Endometrium (tissue), 2 donors: Measurements from ENCODE around the gene ZSCAN20.

Source experiments
- FAIRE-seq: peaks from 2 replicates; lab custom pipeline; 2012; peaks lifted over from hg19 to GRCh38; lab: Jason Lieb, UNC
- donor health status: control.
- donor health status: control.

The ZSCAN20 gene

DNA sequence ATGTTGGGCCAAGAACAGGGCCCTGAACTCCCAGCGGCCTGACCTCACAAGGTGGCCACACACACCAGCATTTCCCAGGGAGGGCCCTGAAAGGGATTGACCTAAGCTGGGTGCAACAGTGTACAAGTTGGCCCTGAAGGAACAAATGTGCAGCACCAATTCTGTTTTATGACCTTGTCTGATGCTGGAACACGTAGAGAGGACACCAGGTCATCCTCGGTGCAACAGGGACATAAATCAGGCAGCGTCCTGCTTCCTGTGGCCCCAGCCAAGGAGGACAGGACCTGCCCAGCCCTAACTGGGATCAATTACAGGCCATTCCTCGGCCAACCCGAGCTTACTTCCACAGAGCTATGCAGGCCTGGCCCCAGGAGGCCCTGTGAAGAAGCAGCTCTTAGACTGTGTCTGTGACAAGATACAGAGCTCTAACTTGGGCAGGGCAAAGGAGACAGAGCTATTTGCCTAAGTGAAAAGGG is 28.7 kb upstream of the ZSCAN20 start:
- no peak for FAIRE-seq

DNA sequence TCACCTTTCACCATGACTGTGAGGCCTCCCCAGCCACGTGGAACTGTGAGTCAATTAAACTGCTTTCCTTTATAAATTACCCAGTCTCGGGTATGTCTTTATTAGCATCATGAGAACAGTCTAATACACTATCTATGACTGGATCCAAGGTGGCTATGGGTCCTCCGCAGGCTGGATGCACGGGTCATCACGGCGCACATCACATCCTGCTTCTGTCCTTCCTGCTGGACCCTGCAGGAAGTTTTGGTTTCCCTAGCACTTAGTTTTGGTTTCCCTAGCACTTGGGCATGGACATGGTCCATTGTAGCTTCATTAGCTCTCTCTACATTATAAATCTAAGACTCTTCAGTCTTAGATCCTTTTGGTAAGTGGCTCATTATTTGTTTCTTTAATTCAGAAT is 27.3 kb upstream of the ZSCAN20 start:
- no peak for FAIRE-seq

DNA sequence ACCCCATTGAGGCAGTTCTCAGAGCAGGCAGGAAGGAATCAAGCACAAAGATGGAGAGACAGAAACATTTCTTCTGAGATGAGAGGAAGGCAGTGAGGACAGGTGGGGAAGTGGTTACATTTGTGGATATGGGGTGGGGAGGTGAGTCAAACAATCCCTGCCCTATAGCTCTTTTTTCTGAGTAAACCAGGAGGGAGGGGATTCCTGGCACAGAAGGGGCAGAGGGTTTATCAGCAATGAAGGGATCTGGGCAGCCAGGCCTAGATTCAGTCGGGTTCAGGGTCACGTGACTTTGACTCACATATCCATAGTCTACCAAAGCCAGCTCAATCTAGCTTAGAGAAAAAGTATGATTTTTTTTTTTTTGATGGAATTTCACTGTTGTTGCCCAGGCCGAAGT is 25.9 kb upstream of the ZSCAN20 start:
- FAIRE-seq: no peak

DNA sequence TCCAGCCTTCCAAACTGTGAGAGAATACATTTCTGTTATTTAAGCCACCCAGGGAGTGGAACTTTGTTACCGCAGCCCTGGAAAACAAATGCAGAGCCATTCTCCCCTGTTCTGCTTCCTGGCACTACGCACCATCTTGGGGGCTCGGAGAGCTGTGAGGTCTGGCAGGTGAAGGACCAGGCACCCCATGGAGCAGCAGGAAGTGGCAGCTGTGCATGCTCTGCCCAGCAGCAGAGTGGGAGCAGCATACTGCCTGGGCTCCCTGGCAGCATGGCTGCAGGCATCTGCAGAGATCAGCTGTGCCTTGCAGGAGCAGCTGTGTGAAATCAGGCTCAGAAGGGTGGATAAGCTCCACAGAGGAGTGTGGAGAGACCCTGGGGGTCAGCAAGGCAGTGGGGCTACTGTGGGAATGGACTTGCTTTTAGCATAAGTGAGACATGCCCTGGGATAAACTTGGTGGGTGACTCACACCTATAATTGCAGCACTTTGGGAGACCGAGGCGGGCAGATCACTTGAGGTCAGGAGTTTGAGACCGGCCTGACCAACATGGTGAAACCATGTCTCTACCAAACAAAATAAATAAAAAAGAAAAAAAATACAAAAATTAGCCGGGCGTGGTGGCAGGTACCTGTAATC is 17.7 kb upstream of the ZSCAN20 start:
- no peak for FAIRE-seq

DNA sequence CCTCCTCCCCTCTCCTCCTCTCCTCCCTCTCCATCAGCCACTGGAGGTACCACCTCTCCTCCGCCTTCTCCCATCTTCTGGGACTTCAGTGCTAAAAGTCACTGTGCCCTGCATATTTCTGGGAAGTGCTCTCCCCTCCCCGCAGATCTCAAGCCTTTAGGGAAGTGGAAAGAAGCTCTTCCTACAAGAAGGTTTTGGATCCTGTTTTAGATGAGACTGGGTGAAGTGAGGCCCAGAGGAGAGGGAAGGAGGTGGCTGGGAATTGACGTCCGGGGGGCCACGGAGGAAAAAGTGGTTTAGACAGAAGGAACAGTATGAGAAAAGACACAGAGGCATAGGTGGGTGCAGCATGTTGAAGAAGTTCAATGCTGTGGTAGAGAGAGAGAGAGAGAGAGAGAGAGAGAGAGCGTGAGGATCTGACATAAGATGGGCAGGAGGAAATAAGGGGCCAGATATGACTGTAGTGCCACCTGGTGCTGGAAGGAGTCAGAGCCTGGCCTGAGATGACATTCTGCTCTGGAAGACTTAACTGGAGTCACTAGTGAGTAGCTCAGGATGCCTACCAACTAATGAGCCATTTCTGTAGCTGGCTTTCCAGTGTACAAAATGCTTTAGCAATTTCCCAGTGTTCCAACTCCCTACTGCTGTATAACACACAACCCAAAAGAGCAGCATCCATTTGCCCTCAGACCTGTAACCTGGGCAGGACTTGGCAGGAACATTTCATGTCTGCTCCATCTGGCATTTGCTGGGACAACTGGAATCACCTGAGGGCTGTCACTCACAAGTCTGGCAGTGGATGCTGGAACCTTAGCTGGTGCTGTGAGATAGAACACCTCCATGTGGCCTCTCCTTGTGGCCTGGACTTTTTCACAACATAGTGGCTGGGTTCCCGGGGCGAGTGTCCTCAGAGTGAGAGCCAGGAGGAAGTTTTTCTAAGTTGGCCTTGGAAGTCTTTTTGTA is 16.6 kb upstream of the ZSCAN20 start:
- no peak for FAIRE-seq

DNA sequence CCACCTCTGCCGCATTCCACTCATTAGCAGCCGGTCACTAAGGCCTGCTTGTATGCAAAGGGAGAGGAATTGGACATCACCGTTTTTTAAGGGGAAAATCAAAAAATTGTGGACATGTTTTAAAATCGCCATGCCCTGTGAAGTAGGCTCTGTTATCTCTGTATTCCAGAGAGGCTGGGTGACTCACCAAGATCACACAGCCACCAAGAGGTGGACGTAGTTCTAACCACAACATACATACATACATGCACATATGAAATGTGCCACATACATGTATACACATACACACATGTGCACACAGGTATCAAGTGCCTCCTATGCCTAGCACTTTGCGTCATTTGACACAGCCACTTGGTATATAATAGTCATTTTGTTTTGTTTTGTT is 16.0 kb upstream of the ZSCAN20 start:
- no peak for FAIRE-seq

DNA sequence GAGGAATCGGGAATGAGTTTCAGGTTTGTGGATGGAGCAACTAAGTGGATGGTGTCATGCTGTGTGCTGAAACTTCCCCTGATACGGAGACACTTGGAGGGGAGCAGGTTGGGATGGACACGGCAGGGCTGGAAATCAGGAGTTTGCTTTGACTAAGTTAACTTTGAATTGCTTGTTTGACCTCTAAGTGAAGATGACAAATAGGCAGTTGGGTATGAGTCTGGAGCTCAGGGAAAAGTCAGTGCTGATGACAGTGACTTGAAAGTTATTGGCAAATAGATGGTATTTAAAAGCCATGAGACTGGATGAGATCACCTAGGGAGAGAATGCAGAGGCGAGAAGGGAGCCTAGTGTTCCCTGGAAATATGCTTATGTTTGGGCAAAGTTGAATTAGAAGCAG is 12.8 kb upstream of the ZSCAN20 start:
- no peak for FAIRE-seq

DNA sequence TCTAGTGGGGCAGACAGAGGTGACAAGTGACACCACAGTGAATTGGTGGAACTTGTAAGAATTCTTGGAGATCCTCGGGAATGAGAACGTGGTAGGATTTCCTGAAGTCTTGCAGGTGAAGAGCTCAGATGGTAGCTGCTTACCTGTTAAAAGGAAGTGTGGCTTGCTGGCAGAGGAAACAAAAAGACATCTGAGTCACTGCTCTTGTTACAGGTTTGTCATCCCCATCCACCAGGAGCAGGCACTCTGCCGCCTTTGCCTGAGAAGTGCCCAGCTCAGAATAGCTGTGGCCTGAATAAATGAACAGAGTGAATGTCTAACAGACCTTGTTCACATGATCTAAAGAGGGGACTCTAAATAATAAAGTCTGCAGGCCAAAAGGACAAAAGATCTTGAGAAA is 12.3 kb upstream of the ZSCAN20 start:
- no peak for FAIRE-seq

DNA sequence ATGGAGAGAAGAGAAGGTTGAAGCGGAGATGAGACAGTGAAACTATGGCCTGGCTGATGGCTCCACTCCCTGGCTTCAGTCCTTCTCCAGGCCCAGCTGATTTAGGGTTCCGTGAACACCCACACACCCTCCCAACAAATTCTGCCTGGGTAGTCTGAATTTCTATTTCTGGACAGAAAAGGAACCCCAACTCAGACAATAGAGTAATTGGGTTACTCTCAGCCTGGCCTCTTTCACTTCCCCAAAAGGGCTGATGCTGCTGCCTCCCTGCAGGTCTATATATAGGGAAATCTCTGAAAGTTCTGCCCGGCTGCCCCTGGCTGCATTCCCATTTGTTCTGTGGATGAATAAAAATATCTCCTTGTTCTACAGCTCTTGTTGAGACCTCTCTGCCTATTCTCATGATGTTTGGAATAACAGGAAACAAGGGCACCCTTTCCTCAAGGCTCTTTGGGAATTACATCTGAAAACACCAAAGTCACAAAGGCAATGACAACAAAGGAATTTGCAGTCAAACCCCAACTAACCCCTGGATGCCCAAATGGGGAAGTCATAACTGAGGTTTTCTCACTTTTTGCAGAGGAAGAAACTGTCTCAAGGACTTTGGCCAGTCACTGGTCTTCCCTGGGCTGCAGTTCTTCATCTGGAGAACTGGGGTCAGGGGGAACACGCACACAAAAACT is 11.4 kb upstream of the ZSCAN20 start:
- FAIRE-seq: no peak

DNA sequence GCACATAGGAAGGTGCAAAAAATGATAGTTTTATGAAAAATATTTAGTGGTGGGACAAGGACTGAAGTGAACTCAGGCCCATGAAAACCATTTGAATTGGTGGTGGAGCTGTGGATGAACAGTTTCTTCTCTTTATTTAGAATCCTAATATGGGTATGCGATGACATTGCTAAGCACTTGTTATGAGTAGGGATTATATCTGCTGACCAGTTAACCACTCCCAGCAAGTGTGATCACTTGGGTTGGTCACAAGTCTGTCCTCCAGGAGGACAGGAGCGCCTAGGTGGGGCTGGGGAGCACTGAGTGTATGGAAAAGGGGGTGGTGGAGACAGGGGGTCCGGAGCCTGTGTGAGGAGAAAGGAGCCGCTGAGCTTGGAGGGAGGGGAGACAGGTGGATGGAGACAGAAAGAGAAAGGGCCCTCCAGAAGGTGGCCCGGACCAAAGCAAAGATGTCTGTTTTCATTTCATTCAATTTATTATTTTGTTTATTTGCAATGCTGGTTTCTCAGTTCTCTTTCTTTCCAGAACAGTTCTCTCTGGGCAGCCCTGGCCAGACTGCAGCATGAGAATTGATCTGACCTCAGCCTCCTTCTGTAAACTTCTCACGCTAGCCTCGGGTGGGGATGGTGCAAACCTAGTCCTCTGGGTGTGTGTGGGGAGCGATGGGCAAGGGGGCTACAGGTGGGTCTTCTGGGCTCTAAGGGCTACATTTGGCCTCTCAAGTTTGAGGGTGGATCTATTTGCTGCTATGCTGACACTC is 9.9 kb upstream of the ZSCAN20 start:
- FAIRE-seq: no peak

DNA sequence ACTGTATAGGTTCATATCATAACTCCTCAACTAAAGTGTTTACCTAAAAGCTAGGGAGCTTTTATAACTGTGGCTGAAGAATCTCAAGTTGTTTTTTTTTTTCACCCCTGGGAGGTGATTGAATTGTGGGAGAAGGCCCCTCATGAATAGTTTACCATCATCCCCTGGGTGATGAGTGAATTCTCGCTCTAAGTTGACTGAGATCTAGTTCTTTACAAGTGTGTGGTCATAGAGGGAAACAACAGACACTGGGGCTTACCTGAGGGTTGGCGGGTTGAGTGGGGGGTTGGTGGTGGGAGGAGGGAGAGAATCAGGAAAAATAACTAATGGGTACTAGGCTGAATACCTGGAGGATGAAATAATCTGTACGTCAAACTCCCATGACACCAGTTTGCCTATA is 7.9 kb upstream of the ZSCAN20 start:
- no peak for FAIRE-seq

DNA sequence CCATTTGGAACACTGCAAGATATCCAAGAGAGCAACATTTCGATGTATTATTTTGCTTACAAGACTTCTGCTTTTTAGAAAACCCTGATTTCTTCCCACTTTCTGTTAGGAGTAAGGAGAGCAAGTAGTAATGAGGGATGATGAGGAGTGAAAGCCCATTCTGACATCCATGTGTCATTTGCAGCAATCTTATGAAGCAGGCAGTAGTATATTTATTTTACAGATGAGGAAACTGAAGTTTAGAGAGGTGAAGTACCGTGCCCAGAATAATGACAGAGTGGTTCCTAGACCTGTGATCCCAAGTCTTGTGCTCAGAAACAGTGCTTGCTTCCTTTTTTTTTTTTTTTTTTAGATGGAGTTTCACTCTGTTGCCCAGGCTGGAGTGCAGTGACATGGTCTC is 7.1 kb upstream of the ZSCAN20 start:
- FAIRE-seq: no peak

DNA sequence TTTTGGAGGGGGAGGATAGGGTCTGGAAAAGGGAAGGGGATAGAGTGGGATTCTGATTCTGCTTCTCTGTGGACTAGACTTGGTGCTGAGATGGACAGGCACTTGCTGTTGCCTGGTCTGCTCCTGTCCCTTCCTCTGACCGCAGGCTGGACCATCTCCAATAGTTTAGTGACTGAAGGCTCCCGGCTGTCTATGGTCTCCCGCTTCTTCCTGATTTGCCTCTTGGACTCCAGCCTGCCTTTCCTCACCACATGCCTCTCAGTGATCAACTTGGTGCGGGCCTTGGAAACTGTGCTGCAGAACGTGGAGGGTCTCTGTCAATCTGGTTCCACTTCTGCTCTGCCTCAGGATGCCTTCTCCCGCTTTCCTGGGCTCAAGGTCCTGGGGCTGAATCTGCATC is 6.3 kb upstream of the ZSCAN20 start:
- FAIRE-seq: no peak

DNA sequence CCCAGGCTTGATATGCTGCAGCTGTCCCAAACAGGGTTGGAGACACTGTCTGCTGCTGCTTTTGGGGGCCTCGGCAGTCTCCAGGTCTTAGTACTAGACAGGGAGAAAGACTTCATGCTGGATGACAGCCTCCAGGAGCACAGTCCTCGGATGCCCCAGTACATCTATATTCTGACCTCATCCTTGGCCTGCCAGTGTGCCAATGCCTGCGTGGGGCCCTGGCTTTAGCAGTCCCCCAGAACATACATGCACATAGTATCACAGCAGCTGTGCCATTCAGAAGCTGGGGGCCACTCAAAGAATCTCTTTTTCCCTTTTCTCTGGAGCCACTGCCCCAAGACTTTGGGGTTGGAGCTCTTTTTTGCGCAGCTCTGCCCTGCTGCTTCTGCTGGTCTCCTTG is 4.4 kb upstream of the ZSCAN20 start:
- FAIRE-seq: no peak

DNA sequence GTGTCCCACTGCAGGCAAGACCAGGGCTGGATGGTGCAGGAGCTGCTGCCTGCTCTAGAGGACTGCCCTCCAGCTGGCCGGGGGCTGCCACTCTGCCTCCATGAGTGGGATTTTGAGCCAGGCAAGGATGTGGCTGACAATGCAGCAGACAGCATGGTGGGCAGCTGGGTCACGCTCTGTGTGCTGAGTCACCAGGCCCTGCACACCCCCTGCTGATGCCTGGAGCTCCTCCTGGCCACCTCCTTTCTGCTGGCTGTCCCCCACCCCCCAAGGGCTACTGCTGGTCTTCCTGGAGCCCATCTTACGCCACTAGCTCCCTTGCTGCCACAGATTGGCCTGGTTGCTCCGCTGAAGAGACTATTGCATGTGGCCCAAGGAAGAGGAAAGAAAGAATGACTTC is 3.9 kb upstream of the ZSCAN20 start:
- FAIRE-seq: no peak

DNA sequence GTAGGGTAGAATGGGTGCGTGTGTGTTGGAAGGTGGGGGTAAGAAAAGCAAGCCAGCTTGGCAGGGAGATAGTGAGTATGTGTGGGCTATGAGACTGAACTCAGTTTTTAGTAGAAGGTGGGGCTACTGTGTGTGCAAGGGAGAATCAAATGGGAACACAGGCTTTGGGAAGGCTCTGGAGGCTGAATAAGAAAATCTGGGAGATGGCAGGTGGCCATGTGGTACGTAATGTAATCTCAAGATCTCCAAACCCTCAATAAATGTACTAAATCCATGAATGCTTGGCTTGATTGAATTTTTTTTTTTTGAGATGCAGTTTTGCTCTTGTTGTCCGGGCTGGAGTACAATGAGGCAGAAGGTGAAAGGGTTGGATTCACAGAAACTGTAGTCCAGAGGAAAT is 3.5 kb upstream of the ZSCAN20 start:
- FAIRE-seq: no peak

DNA sequence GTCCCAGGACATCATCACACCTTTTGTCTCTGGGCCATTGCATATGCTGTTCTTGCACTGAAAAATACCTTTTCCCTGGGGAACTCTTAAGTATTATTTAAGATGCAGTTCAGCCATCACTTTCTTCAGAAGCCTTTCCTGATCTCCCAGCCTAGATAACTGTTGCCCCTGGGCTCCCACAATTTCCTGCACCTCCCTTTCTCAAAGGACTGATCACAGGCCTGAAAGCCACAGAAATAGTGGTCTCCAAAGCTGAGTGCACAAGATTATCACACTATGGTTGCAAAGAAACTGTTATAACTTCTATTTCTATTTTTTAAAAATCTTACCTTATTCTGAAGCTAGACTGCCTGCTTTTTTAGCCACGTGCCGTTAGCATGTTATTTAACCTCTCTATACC is 2.8 kb upstream of the ZSCAN20 start:
- no peak for FAIRE-seq

DNA sequence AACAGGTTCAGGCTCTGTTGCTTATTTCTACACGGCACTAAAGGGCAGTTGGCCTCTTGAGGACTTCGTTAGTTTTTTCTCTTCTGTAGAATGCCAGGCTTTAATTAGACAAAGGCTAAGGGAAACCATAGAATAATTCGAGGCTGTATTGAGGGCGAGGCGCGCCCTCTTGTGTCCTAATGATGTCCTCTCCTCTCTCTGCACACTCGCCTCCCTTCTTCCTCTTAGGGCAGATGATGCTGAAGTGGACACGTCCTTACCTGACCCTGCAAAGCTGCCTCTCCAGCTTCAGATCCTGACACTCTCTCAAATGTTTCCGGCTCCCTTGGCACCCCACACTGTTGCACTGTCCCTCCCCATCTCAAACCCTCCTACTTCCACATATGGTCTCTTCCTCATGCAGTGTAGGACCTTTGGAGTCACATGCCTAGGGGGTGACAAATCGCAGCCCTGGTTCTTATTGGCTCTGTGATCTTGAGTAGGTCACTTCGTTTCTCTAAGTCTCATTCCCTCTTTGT is 1.9 kb upstream of the ZSCAN20 start:
- peak; percentile 85 for FAIRE-seq

DNA sequence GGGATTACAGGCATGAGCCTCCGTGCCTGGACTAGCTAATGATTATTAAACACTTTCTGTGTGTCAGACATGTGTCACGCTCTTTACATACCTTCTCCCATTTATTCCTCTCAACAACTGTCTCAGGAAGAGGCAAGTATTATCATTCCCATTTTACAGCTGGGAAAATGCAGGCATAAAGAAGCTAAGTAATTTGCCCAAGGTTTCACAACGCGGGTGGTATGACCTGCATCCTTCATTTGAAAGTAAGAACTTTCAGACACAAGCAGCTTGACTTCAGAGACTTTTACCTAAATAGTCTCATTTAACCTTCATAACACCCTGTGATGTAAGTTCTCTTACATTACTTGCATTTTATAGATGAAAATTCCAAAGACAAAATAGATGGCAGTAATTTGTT is 1.0 kb upstream of the ZSCAN20 start:
- no peak for FAIRE-seq

DNA sequence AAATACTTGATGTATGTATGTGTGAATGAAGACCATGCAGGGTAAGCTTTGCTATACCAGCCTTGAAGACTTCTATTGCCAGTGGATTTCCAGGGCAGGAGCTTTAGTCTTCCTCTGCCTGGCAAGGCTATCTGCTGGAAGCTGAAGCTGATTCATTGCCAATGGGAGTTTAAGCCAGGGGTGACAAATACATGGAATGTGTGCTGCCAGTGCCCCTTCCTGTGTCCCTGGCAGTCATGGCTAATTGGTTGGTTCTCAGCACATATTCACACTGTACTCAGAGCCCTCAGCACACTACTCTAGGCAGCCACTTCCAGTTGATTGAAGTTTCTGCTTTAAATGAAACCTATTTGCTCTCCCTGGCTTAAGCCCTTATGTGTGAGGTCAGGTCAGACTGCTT is 1.5 kb downstream of the ZSCAN20 start:
- FAIRE-seq: no peak

DNA sequence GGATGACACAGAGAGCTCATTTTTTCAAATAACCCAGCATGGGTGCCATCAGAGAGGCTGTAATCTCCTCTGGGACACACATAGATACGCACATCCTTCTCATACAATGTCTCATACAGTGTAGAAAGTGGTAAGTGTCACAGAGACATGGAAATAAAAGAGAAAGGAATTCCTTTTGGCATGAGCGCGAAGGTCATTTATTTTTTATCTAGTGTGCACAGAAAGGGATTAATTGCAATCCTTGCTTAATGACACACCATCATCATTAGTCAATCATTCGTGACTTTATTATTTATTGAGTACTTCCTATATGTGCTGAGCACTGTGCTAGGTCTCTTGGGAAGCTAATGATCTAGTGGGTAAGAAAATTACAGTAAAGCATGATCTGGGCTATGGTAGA is 5.0 kb downstream of the ZSCAN20 start:
- no peak for FAIRE-seq

DNA sequence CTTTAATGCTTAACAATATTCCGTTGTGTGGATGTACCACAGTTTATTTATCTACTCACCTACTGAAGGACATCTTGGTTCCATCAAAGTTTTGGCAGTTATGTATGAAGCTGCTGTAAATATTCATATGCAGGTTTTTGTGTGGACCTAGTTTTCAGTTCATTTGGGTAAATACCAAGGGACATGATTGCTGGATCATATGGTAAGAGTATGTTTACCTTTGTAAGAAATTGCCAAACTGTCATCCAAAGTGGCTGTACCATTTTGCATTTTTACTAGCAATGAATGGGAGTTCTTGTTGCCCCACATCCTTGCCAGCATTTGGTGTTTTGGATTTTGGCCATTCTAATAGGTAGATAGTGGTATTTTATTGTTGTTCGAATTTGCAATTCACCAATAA is 10.0 kb downstream of the ZSCAN20 start:
- no peak for FAIRE-seq
